Measurements from ENCODE around the gene CST2. TPM values are rescaled to one million over a fixed set of nuclear protein-coding genes. Genes with fewer than 3 reads are reported as not detected.
"Not testable (repeated sequence)": the region's sequence is repeated elsewhere in the genome, so short reads cannot be mapped to it uniquely, and the experiment has no call there.

Gene CST2
- not detected for total RNA-seq

GRCh38 chr20:23826541-23827021, at the start of gene CST2:
TSS of gene CST2 (minus strand) at chr20:23826729. CDS start at chr20:23826660, 69 bp downstream.
- H3K9me3 Mint-ChIP-seq, result no peaks in the 10 kb centered on the region
- no peak within 1 kb of the TSS for H3K27ac Mint-ChIP-seq
- H3K4me3 Mint-ChIP-seq, result no peak within 1 kb of the TSS
- intact Hi-C loops (cut with micrococcal nuclease), result no loop called here
- DNase-seq, result no peak
- no peaks in the 10 kb centered on the region for H3K36me3 Mint-ChIP-seq (ENCODE audit: low read depth)
- H3K27me3 Mint-ChIP-seq (ENCODE audit: low read depth), result peaks cover 2% of the 10 kb centered on the region
- CTCF ChIA-PET, result no interaction called here
- H3K4me1 Mint-ChIP-seq (ENCODE audit: low read depth), result no peaks in the 10 kb centered on the region

GRCh38 chr20:23875606-23876237, 49.2 kb upstream of the CST2 start:
- Mint-ChIP-seq H3K9me3 (no peaks in the 10 kb centered on the region), H3K27me3 (ENCODE audit: low read depth) (peaks cover 4% of the 10 kb centered on the region)

GRCh38 chr20:23874747-23875146, 48.2 kb upstream of the CST2 start:
- H3K9me3 Mint-ChIP-seq, result no peaks in the 10 kb centered on the region
- CTCF ChIA-PET, result no interaction called here
- intact Hi-C loops (cut with micrococcal nuclease), result no loop called here
- H3K4me3 Mint-ChIP-seq, result no peak overlapping the region
- peaks cover 12% of the 10 kb centered on the region for H3K27me3 Mint-ChIP-seq (ENCODE audit: low read depth)
- peak; percentile 8 for DNase-seq
- H3K36me3 Mint-ChIP-seq (ENCODE audit: low read depth), result no peaks in the 10 kb centered on the region
- H3K4me1 Mint-ChIP-seq (ENCODE audit: low read depth), result peaks cover 11% of the 10 kb centered on the region
- H3K27ac Mint-ChIP-seq, result no peak overlapping the region

More at GRCh38 chr20:23875606-23876237, 49.2 kb upstream of the CST2 start:
- Mint-ChIP-seq H3K27ac (no peak overlapping the region), H3K4me3 (no peak overlapping the region), H3K4me1 (ENCODE audit: low read depth) (peaks cover 11% of the 10 kb centered on the region), H3K36me3 (ENCODE audit: low read depth) (no peaks in the 10 kb centered on the region)
- intact Hi-C loops (cut with micrococcal nuclease), result no loop called here
- CTCF ChIA-PET, result no interaction called here
- DNase-seq, result no peak

GRCh38 chr20:23873370-23874015, 47.0 kb upstream of the CST2 start:
- CTCF ChIA-PET, result no interaction called here
- intact Hi-C loops (cut with micrococcal nuclease), result no loop called here
- peak; percentile 15 for DNase-seq
- no peak overlapping the region for H3K27ac Mint-ChIP-seq
- H3K4me3 Mint-ChIP-seq, result no peak overlapping the region
- no peaks in the 10 kb centered on the region for H3K36me3 Mint-ChIP-seq (ENCODE audit: low read depth)
- peaks cover 11% of the 10 kb centered on the region for H3K4me1 Mint-ChIP-seq (ENCODE audit: low read depth)
- no peaks in the 10 kb centered on the region for H3K9me3 Mint-ChIP-seq
- peaks cover 22% of the 10 kb centered on the region for H3K27me3 Mint-ChIP-seq (ENCODE audit: low read depth)

GRCh38 chr20:23872065-23872464, 45.5 kb upstream of the CST2 start:
- intact Hi-C loops (cut with micrococcal nuclease), result no loop called here
- H3K4me1 Mint-ChIP-seq (ENCODE audit: low read depth), result peaks cover 11% of the 10 kb centered on the region
- peaks cover 27% of the 10 kb centered on the region for H3K27me3 Mint-ChIP-seq (ENCODE audit: low read depth)
- H3K9me3 Mint-ChIP-seq, result no peaks in the 10 kb centered on the region
- H3K36me3 Mint-ChIP-seq (ENCODE audit: low read depth), result no peaks in the 10 kb centered on the region
- no peak for DNase-seq
- CTCF ChIA-PET, result no interaction called here
- no peak overlapping the region for H3K4me3 Mint-ChIP-seq
- H3K27ac Mint-ChIP-seq, result no peak overlapping the region

GRCh38 chr20:23870461-23870860, 43.9 kb upstream of the CST2 start:
- Mint-ChIP-seq H3K4me1 (ENCODE audit: low read depth) (peaks cover 11% of the 10 kb centered on the region), H3K27ac (no peak overlapping the region), H3K36me3 (ENCODE audit: low read depth) (no peaks in the 10 kb centered on the region), H3K9me3 (no peaks in the 10 kb centered on the region), H3K27me3 (ENCODE audit: low read depth) (peaks cover 36% of the 10 kb centered on the region), H3K4me3 (no peak overlapping the region)
- intact Hi-C loops (cut with micrococcal nuclease), result no loop called here
- DNase-seq, result no peak
- CTCF ChIA-PET, result no interaction called here

- no peaks in the 10 kb centered on the region for H3K9me3 Mint-ChIP-seq
- H3K36me3 Mint-ChIP-seq (ENCODE audit: low read depth), result no peaks in the 10 kb centered on the region
- intact Hi-C loops (cut with micrococcal nuclease), result no loop called here
- H3K4me1 Mint-ChIP-seq (ENCODE audit: low read depth), result peaks cover 7% of the 10 kb centered on the region
- H3K27me3 Mint-ChIP-seq (ENCODE audit: low read depth), result peaks cover 36% of the 10 kb centered on the region
- DNase-seq, result no peak
- no peak overlapping the region for H3K27ac Mint-ChIP-seq
- no peak overlapping the region for H3K4me3 Mint-ChIP-seq
- CTCF ChIA-PET, result no interaction called here
These were observed 43.0 kb upstream of the CST2 start for GRCh38 chr20:23869520-23869919.

- intact Hi-C loops (cut with micrococcal nuclease), result no loop called here
- no peak overlapping the region for H3K27ac Mint-ChIP-seq
- no peaks in the 10 kb centered on the region for H3K9me3 Mint-ChIP-seq
- no peak overlapping the region for H3K4me3 Mint-ChIP-seq
- H3K4me1 Mint-ChIP-seq (ENCODE audit: low read depth), result peaks cover 2% of the 10 kb centered on the region
- peaks cover 36% of the 10 kb centered on the region for H3K27me3 Mint-ChIP-seq (ENCODE audit: low read depth)
- CTCF ChIA-PET, result no interaction called here
- H3K36me3 Mint-ChIP-seq (ENCODE audit: low read depth), result no peaks in the 10 kb centered on the region
- DNase-seq, result no peak
These were observed 41.8 kb upstream of the CST2 start for GRCh38 chr20:23868321-23868720.

GRCh38 chr20:23867152-23867776, 40.7 kb upstream of the CST2 start:
- DNase-seq, result no peak
- CTCF ChIA-PET, result no interaction called here
- no peak overlapping the region for H3K27ac Mint-ChIP-seq
- H3K27me3 Mint-ChIP-seq (ENCODE audit: low read depth), result peaks cover 36% of the 10 kb centered on the region
- H3K4me1 Mint-ChIP-seq (ENCODE audit: low read depth), result no peaks in the 10 kb centered on the region
- intact Hi-C loops (cut with micrococcal nuclease), result no loop called here
- no peaks in the 10 kb centered on the region for H3K36me3 Mint-ChIP-seq (ENCODE audit: low read depth)
- H3K9me3 Mint-ChIP-seq, result no peaks in the 10 kb centered on the region
- H3K4me3 Mint-ChIP-seq, result no peak overlapping the region

- H3K4me1 Mint-ChIP-seq (ENCODE audit: low read depth); H3K36me3 Mint-ChIP-seq (ENCODE audit: low read depth); intact Hi-C loops (cut with micrococcal nuclease); H3K4me3 Mint-ChIP-seq; DNase-seq; H3K27me3 Mint-ChIP-seq (ENCODE audit: low read depth); H3K9me3 Mint-ChIP-seq; CTCF ChIA-PET; H3K27ac Mint-ChIP-seq: not testable (repeated sequence)
These were observed 34.2 kb upstream of the CST2 start for GRCh38 chr20:23860771-23861170.

GRCh38 chr20:23857962-23858595, 31.6 kb upstream of the CST2 start:
- DNase-seq, result no peak
- Mint-ChIP-seq H3K4me3 (no peak overlapping the region), H3K27ac (no peak overlapping the region), H3K36me3 (ENCODE audit: low read depth) (no peaks in the 10 kb centered on the region), H3K9me3 (no peaks in the 10 kb centered on the region), H3K4me1 (ENCODE audit: low read depth) (no peaks in the 10 kb centered on the region), H3K27me3 (ENCODE audit: low read depth) (no peaks in the 10 kb centered on the region)
- intact Hi-C loops (cut with micrococcal nuclease), result no loop called here
- CTCF ChIA-PET, result no interaction called here

- no peaks in the 10 kb centered on the region for H3K4me1 Mint-ChIP-seq (ENCODE audit: low read depth)
- no peak overlapping the region for H3K27ac Mint-ChIP-seq
- intact Hi-C loops (cut with micrococcal nuclease), result no loop called here
- H3K36me3 Mint-ChIP-seq (ENCODE audit: low read depth), result no peaks in the 10 kb centered on the region
- no peak for DNase-seq
- no peak overlapping the region for H3K4me3 Mint-ChIP-seq
- peaks cover 1% of the 10 kb centered on the region for H3K27me3 Mint-ChIP-seq (ENCODE audit: low read depth)
- CTCF ChIA-PET, result no interaction called here
- no peaks in the 10 kb centered on the region for H3K9me3 Mint-ChIP-seq
These were observed 30.2 kb upstream of the CST2 start for GRCh38 chr20:23856736-23857135.
